ENCODE measurements around the gene AGTPBP1.
"Not testable (repeated sequence)": the region's sequence is repeated elsewhere in the genome, so short reads cannot be mapped to it uniquely, and the experiment has no call there.

Gene AGTPBP1

DNA sequence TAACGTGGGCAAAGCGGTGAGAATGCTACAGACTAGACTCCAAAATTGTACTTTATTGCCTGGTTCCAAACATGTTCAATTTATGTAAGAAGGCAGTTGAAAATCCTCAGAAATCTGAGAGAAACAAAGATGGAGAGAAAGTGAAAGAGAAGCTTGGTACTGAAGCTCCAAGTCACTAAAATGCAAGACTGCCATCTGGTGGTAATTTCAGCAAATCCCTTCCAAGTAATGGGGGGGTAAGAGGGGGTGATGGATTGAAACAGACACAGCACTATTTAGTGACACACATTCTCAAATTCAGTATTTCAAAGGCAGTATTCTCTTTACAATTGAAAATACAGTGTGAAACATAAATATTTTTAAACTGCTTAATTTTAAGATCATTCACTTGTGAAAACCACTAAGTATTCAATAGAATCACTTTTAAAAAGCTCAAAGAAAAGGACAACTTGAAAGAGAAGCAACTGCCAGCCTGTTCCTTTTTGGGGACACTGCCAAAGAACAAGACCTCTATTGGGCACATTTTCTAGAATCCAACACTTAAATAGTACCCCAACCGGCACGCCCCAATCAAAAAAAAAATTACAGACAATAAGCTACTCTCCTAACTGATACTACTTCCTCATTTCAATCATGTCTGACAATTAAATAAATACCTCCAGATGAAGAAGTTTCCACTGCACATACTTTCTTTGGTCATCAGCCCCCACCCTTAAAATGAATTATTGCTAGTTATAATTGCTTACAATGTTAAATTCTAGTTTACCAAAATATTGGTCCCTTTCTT is 131.5 kb downstream of the AGTPBP1 start:
- DNase-seq: no peak

DNA sequence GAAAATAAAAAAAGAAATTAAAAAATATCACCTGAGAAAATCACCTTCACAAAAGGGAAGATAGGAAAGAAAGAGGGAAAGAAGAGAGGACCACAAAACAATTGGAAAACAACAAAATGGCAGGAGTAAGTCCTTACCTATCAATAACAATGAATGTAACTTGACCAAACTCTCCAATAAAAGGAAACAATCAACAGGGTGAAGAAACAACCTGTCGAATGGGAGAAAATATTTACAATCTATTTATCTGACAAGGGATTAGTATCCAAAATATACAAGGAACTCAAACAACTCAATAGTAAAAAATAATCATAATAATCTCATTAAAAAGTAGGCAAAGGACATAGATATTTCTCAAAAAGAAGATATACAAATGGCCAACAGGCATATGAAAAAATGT is 135.8 kb downstream of the AGTPBP1 start:
- DNase-seq: no peak

DNA sequence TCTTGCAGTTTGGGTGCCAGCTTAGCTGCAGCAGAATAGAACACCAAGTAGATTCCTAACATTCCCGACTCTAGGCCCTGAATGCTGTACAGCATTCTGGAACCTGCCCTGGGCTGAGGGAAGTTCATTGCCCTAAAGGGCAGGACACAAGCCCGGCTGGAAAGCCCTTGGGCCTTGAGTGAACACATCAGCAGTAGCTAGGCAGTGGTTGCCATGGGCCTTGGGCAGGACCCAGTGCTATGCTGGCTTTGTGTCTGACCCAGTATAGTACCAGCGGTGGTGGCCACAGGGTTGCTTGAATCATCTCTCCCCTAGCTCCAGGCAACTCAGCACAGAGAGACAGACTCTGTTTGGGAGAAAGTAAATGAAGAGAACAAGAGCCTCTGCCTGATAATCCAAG is 137.8 kb downstream of the AGTPBP1 start:
- no peak for DNase-seq

DNA sequence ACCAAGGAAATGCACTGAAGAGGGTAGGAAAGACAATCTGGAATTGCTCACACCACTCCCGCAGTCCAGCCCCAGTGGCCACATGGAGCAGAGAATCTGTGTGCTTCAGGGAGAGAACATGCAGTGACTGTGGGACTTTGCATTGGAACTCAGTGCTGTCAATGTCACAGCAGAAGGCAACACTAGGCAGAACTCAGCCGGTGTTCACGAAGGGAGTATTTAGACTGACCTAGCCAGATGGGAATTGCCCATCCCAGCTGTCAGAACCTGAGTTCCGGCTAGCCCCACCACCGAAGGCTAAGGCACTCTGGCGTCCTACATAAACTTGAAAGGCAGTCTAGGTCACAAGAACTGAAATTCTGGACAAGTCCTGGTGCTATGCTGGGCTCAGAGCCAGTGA is 139.0 kb downstream of the AGTPBP1 start:
- DNase-seq: no peak

DNA sequence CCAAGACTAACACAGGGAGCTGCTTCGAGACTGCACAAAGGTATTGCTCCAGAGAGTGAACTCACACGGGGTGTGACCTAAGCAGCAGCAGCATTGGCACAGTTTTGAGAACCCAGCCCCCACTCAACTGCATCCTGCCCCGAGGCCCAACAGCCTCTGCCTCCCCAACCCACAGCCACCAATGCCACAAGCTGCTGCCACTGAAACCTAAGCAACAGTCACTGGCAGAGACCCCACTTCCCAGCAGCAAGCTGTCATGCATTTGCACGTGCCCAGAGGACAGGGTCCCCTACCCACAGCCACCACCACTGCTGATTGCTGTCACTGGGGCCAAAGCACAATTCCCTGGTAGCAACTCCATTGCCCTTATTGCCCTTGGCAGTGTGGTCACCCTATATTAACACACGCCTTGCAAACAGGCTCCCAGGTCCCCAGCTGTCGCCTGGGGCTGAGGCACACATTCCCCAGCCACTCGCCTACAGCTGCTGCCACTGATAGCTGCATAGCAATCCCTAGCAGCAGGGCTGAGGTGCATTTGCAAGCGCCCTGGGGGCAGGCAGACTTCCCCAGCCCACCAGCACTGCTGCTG is 141.0 kb downstream of the AGTPBP1 start:
- DNase-seq: no peak

DNA sequence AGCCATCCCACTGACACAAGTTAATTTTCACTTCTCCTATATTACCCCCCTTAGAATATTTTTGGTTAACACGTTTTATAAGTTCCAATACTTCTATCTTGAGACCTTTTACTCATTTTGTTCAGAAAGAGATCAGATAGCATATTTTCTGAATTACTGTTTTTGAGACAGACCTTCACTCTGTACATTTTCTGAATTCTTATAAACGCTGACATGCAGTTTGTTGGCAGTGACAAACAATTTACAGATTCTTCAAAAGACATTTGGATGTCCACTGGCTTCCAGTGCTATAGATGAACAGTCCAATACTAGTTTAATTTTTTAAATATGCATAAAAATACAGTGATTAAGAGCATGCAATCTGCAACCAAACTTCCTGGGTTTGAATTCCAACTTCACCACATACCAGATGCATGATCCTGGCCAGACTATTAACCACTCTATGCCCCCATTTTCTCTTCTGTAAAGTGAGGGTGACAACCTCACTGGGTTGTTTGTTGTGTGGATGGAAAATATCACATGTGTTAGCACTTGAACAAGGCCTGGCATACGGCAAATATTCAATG is 142.1 kb downstream of the AGTPBP1 start:
- DNase-seq: no peak

DNA sequence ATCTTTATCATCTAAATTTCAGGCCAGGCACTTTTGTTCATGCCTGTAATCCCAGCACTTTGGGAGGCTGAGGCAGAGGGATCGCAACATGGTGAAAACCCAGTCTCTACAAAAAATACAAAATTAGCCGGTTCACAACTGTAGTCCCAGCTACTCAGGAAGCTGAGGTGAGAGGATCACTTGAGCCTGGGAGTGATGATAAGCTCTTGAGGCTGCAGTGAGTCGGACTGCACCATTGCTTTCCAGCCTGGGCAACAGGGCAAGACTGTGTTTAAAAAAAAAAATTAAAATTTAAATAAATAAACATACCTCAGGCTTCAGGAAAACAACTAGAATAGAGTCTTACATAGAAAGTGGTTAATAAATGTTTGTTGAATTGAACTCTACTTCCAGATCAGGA is 147.4 kb downstream of the AGTPBP1 start:
- no peak for DNase-seq

DNA sequence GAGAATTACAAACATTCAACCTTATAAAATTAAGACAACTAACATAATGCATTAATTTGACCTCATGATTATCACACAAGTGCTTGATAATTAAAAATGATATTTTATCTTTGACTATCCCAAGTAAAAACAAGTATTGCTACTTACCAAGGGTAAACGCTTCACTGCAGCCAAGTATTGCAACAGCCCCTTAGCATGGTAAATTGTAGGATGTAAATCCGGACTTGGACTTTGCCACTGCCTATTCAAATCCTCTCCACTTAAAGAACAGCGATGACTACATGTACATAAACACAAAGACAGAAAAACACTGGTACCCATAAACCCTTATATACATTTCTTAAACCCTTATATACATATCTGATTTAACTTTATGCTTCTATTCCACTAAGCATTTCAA is 155.1 kb downstream of the AGTPBP1 start:
- DNase-seq: no peak

DNA sequence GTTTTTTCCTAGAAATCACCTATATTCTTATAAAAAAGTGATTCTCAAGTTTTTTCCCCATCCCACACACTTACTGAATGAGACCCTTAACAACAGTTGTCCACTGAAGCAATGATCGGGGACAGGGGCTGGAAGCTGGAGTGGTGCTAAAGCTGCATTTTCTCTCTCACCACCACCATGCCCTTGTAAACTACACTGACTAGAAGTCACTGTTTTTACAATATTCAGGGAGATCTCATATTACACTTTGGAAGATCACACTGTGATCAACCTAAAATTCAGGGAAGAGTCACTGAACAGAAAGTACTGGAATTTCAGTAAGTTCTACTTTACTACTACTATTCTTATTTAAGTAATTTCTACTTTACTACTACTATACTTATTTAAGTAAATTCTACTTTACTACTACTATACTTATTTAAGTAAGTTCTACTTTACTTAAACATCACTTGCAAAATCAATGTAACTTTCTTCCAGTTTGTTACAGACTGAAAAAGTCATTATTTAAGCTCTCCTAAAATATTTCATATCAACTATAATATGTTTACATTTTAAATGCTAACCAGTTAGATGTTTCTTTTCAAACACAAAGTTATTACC is 164.3 kb downstream of the AGTPBP1 start:
- DNase-seq: no peak

DNA sequence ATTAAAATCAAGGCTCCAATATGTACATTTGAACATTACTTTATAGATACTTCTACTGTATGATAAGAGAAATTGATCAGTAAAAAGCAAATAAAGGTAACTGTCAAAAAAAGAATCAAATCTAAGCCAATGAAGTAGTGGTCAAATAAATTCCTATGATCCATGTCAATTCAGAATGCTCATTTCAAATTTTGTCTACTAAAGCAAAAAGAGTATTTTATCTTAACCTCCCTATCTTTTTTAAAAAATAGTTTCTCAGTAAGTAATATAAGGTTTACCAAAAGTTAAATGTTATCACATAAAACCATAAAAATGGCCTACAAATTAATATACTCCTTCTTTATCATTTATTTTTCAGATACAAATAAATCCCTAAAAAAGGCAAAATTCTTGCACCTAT is 165.9 kb downstream of the AGTPBP1 start:
- DNase-seq: no peak

DNA sequence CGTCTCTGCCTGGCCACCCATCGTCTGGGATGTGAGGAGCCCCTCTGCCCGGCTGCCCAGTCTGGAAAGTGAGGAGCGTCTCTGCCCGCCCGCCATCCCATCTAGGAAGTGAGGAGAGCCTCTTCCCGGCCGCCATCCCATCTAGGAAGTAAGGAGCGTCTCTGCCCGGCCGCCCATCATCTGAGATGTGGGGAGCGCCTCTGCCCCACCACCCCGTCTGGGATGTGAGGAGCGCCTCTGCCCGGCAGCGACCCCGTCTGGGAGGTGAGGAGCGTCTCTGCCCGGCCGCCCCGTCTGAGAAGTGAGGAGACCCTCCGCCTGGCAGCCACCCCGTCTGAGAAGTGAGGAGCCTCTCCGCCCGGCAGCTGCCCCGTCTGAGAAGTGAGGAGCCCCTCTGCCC is 168.2 kb downstream of the AGTPBP1 start:
- DNase-seq: not testable (repeated sequence)

DNA sequence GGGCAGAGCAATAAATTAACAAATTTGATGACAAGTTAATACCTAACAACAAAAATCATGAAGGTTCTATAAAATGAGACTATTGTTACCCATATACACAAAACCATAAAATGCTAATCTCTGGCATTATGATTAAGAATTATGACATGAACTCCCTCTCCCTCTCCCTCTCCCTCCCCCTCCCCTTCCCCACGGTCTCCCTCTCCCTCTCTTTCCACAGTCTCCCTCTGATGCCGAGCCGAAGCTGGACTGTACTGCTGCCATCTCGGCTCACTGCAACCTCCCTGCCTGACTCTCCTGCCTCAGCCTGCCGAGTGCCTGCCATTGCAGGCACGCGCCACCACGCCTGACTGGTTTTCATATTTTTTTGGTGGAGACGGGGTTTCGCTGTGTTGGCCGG is 168.8 kb downstream of the AGTPBP1 start:
- DNase-seq: not testable (repeated sequence)

DNA sequence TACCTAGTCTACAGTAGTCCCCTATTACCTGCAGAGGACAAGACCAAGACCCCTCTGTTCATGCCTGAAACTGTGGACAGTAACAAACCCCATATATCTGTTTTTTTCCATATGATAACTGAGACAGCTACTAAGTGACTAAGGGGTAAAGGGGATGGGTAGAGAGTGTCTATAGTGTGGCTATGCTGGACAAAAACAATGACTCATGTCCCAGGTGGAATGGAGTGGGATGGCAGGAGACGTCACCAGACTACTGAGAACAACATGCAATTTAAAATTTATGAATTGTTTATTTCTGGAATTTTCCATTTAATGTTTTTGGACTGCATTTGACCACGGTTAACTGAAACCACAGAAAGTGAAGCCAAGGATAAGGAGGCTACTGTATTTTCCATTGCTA is 171.8 kb downstream of the AGTPBP1 start:
- no peak for DNase-seq

DNA sequence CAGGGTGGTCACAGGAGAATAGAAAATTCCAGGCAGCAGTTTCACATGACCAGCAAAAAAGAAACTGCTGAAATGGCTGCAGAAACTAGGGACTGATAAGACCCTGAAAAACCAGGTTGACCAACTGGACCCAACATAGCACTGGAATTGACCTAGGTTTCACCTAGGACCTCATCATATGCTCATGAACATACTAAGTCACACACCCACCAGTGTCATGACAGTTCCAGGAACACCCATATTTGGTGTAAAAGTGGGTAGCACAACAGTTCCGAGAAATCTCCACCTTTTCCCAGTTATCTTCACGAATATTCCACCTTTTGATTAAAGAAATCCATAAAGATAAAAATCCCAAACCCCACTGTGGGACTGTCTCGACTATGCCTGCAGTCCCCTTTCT is 182.2 kb downstream of the AGTPBP1 start:
- no peak for DNase-seq

DNA sequence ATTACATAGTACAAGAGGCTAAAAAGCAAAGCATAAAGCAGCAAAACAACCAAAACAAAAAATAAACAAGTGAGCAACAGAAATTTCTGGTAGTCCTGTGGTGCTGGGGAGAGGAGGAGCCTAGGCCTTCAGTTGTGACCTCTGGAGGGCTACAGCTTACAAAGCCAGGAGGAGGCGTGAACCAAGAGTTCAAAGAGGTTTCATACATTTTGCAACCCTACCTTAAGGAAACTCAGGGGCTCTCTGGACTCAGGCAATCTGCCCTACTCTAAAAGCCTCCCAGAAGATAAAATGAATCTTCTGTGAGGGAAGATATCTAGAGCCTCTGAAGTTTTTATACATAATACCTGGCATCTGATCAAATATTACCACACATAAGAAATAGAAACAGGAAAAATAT is 187.4 kb downstream of the AGTPBP1 start:
- DNase-seq: no peak

DNA sequence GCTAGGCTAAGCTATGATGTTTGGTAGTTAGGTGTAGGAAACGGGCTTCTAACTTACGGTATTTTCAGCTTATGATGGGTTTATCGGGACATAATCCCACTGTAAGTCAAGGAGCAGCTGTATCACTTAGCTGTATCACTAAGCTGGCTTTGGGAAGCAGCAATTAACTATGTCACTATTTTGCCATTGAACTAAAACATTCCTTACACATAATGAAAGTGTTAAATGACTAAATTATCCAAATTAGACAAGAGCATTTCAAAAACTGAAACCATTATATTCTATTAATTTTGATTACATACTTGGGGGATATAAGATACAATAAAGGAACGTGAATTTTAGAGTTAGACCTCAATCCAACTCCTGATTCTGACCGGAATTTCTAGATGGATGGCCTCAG is 188.3 kb downstream of the AGTPBP1 start:
- no peak for DNase-seq

DNA sequence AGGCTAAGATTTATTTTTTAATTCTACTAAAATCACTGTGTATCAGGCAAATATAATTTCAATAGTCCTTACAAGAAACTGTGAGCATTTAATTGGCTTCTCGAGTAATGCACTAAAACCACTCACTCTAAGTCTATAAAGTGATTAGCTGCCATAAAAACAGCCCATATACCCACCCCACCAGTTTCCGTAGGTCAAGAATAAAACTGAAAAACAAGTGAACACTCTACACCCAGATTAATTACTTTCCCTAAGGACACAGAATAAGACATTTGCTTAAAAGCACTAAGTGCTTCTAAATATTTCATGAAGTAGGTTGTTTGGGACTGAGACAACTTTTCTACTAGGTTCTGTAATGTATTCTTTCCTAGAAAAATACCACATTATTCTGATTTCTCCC is 194.2 kb downstream of the AGTPBP1 start:
- no peak for DNase-seq

DNA sequence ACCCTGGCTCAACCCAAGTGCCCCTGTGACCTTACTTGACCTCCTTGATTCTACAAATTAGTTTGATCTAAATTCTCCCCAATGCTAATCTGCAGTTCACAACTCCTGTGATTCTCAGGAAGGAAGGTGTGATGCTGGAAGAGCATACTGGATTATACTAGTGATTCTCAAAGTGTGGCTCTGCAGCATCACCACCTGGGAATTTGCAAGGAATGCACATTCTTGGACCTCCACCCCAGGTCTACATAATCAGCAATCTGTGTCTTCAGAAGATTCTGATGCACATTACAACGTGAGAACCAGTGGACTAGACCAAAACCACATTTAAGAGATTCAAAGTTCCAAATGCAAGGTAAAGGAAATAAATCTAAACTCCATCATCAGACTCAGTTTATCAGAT is 198.6 kb downstream of the AGTPBP1 start:
- no peak for DNase-seq

DNA sequence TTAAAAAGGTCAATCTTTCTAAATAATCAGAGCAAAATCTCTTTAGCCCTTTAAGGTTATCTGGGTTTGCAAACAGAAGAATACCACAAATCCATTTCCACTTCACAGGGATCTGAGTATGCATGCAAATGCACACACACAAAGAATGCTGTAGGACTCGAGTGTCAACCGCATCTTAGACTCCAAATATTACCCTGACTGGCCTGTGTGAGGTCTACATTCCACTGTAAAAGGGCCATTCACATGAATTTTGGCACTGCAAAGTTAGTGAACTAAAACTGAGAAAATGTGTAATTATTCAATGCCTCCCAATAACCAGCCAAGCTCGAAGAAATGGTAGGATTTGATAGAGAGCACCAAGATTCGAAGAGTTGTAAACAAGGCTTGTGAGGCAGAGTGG is 199.9 kb downstream of the AGTPBP1 start:
- no peak for DNase-seq

DNA sequence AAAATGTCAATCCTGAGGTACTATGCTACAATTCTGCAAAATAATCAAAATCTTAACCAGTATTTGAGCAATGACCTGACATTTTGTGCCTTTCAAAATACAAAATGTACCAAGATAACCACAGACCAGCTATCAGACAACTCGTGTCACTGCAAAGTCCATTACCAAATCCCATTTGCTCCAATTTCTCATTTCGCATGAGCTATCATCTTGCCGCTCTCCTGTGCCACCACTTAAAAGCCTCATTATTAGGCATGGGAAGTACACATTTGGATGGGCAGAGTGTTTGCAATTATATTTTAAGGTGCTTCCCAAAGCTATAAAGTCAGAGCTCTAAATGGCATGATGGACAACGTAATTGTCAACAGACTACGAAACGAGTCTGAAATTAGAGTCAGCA is 205.2 kb downstream of the AGTPBP1 start:
- no peak for DNase-seq

DNA sequence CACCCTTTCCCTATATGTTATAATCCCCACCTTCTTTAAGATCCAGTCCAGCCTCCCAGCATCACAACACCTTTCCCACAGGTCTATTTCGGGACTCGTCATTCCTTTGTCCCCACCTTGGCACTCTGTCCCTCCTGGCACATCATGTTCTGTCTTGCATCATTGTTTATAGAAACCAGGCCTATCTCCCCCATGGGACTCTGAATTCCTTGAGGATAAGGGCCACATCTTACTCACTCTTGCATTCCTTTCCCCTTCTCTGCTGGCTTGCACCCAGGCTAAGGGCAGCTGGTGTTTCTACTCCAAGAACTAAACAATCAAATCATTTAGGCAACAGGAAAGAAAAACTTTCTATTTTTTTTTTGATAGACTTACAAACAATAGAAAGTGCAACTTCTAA is 205.7 kb downstream of the AGTPBP1 start:
- DNase-seq: no peak

DNA sequence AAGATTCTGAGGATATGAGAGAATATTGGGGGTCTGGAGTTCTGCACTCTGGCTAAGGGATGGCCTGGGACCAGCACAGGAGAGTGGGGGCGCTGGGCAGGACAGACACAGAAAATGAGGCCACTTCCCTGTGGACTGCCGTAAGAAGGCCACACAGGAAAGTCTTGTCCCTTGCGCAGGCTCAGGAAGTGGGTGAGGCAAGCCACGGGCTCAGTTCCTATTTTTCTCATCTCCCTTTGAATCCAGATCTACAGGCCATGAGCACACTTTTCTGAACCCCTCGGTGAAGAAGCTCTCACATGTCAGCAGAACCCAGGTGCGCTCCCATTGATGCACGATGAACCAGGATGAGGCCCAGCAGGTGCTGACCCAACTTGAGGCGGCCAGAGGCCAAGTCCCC is 207.4 kb downstream of the AGTPBP1 start:
- DNase-seq: no peak

DNA sequence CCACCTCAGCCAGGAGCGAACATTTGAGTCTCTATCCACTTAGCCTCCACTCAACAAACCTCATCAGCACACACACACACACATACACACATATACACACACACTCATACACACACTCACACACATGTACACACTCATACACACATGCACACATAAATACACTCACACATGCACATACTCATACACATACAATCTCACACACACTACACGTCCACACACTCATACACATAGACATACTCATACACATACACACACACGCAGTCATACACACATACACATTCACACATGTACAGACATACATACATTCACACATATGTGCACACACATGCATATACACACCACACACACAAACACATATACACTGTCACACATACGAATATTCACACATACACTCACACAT is 208.2 kb downstream of the AGTPBP1 start:
- DNase-seq: no peak

DNA sequence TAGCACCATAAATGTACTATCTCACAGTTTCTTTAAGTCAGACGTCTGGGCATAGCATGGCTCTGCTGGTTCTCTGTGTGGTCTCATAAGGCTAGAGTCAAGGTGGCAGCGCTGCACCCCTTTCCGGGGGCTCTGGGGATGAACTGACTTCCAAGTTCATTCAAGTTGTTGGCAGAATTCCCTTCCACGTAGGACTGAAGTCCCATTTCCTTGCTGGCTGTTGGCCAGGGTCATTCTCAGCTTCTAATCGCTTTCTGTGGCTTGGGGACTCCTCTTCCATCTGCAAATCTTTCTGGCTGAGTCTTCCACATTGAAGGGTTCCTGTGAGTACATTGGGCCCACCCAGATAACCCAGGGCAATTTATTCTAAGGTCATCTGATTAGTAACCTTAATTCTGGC is 211.0 kb downstream of the AGTPBP1 start:
- DNase-seq: no peak

All from activated effector memory CD4-positive, alpha-beta T cell treated with Interleukin-2 at 50 U/mL for 16 hours (primary cell).